Measurements from ENCODE around the gene PCYOX1L. TPM values are rescaled to one million over a fixed set of nuclear protein-coding genes. Genes with fewer than 3 reads are reported as not detected.

Gene PCYOX1L
- total RNA-seq, 4 donors from 2014 or later, result 2.5 to 4.7 (median 3.8) TPM

DNA sequence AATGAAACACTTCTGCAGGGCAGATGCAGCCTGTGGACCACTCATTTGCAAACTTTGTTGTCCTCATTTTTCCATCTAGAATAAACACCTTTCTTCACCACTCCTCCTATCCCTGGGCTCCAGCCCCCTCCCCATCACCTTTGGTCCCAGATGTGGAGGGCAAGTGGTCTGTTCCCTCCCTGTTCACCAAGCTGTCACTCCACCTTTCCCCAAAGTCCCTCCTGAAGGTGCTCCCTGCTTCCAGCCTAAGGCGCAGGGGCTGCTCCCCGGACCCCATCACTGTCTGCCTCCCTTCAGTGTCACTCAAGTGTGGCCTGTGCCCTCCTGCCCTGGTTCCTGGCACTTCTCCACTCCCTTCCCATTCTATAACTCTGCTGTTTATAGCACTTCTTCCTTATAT is 6.9 kb downstream of the PCYOX1L start:
- H3K4me3 ChIP-seq, result no peak overlapping the region
- ATAC-seq, result no peak
- TF ChIP-seq EP300 (IDR thresholded peaks at IDR 0.05) (no peak), POLR2AphosphoS5 (IDR thresholded peaks at IDR 0.05) (no peak)
- no peaks in the 10 kb centered on the region for H3K36me3 ChIP-seq
- 88 to 94% methylated on average over 2 of the region's 2 CpGs for WGBS, 2 donors (ENCODE audit: low coverage in 1 of 2)
- H3K4me1 ChIP-seq, result peaks cover 0 to 23% (median 4%) of the 10 kb centered on the region in 3 donors
- H3K27me3 ChIP-seq, result no peaks in the 10 kb centered on the region
- no peak overlapping the region for H3K27ac ChIP-seq
- no peaks in the 10 kb centered on the region for H3K9me3 ChIP-seq

- Histone ChIP-seq H3K9me3 (no peaks in the 10 kb centered on the region), H3K36me3 (no peaks in the 10 kb centered on the region), H3K27ac (no peak overlapping the region), H3K4me1 (peaks cover 0 to 26% (median 4%) of the 10 kb centered on the region in 3 donors), H3K27me3 (no peaks in the 10 kb centered on the region), H3K4me3 (no peak overlapping the region)
- TF ChIP-seq EP300 (IDR thresholded peaks at IDR 0.05), result no peak
- no peak for TF ChIP-seq POLR2A (IDR thresholded peaks at IDR 0.05)
- TF ChIP-seq CTCF (IDR thresholded peaks at IDR 0.05), result no peak
- TF ChIP-seq POLR2AphosphoS5 (IDR thresholded peaks at IDR 0.05), result no peak
- no peak for ATAC-seq
- WGBS, 2 donors (ENCODE audit: low coverage in 1 of 2), result 73 to 100% methylated on average over 1 to 3 of the region's 6 CpGs
Observed at GRCh38 chr5:149365418-149365817, 7.6 kb downstream of the PCYOX1L start.

- Histone ChIP-seq H3K27ac (no peak overlapping the region), H3K36me3 (no peaks in the 10 kb centered on the region), H3K9me3 (no peaks in the 10 kb centered on the region), H3K4me3 (no peak overlapping the region), H3K4me1 (peaks cover 0 to 34% (median 7%) of the 10 kb centered on the region in 3 donors), H3K27me3 (no peaks in the 10 kb centered on the region)
- WGBS, 2 donors (ENCODE audit: low coverage in 1 of 2), result 60% methylated on average over 1 of the region's 1 CpG; no CpG with 5 or more reads in 1 of the 2 donors
- ATAC-seq, result no peak
- TF ChIP-seq EP300 (IDR thresholded peaks at IDR 0.05) (no peak), POLR2AphosphoS5 (IDR thresholded peaks at IDR 0.05) (no peak), POLR2A (IDR thresholded peaks at IDR 0.05) (no peak), CTCF (IDR thresholded peaks at IDR 0.05) (no peak)
Observed at GRCh38 chr5:149366169-149366729, 8.4 kb downstream of the PCYOX1L start.

GRCh38 chr5:149367249-149367971 is 9.6 kb downstream of the PCYOX1L start:
- 0% methylated on average over 3 of the region's 14 CpGs; no CpG with 5 or more reads in 1 of the 2 donors for WGBS, 2 donors (ENCODE audit: low coverage in 1 of 2)
- Histone ChIP-seq H3K4me1 (peaks cover 0 to 46% (median 13%) of the 10 kb centered on the region in 3 donors), H3K36me3 (no peaks in the 10 kb centered on the region), H3K27ac (peak overlapping the region in 3 of 4 donors; percentile 73 to 75 (median 73)), H3K4me3 (peak overlapping the region in 1 of 2 donors; percentile 3), H3K9me3 (no peaks in the 10 kb centered on the region), H3K27me3 (no peaks in the 10 kb centered on the region)
- ATAC-seq, result peak; percentile 70
- TF ChIP-seq POLR2AphosphoS5 (IDR thresholded peaks at IDR 0.05) (peak; percentile 39), CTCF (IDR thresholded peaks at IDR 0.05) (peak in 3 of 4 experiments; percentile 74 to 86 (median 84)), POLR2A (IDR thresholded peaks at IDR 0.05) (no peak), EP300 (IDR thresholded peaks at IDR 0.05) (no peak)

- no peak for TF ChIP-seq POLR2A (IDR thresholded peaks at IDR 0.05)
- no peak for TF ChIP-seq CTCF (IDR thresholded peaks at IDR 0.05)
- H3K4me1 ChIP-seq, result peaks cover 0 to 53% (median 13%) of the 10 kb centered on the region in 3 donors
- H3K9me3 ChIP-seq, result no peaks in the 10 kb centered on the region
- 64% methylated on average over 12 of the region's 22 CpGs; no CpG with 5 or more reads in 1 of the 2 donors for WGBS, 2 donors (ENCODE audit: low coverage in 1 of 2)
- no peaks in the 10 kb centered on the region for H3K36me3 ChIP-seq
- H3K27ac ChIP-seq, result peak overlapping the region in 3 of 4 donors; percentile 73 to 75 (median 73)
- no peak overlapping the region for H3K4me3 ChIP-seq
- no peak for ATAC-seq
- H3K27me3 ChIP-seq, result no peaks in the 10 kb centered on the region
Observed at GRCh38 chr5:149367972-149368645, 10.3 kb downstream of the PCYOX1L start.
